HFFc6 (cell line): ENCODE results near the gene CHD2. TPM values are rescaled to one million over a fixed set of nuclear protein-coding genes. Genes with fewer than 3 reads are reported as not detected.

Experiments used
- DNase-seq: peaks from one replicate; pipeline ENCODE4 v3.0.0-alpha.2; 2018
- H3K27ac Mint-ChIP-seq: 2 replicates; pipeline ENCODE4 v1.8.0; 2020; ENCODE audit warnings: mild to moderate bottlenecking, mixed read lengths
- H3K27me3 Mint-ChIP-seq: 2 replicates; pipeline ENCODE4 v1.8.0; 2021; ENCODE audit warnings: mild to moderate bottlenecking, moderate library complexity, mixed read lengths; ENCODE audit not compliant: insufficient read depth
- H3K36me3 Mint-ChIP-seq: 2 replicates; pipeline ENCODE4 v1.8.0; 2021; ENCODE audit warnings: low read depth, mixed read lengths
- H3K4me1 Mint-ChIP-seq: 2 replicates; pipeline ENCODE4 v1.8.0; 2020; ENCODE audit warnings: low read depth, mixed read lengths
- H3K4me3 Mint-ChIP-seq: 2 replicates; pipeline ENCODE4 v1.8.0; 2020; ENCODE audit warnings: mild to moderate bottlenecking, moderate library complexity, mixed read lengths
- H3K9me3 Mint-ChIP-seq: 2 replicates; pipeline ENCODE4 v1.8.0; 2020; ENCODE audit warnings: mild to moderate bottlenecking, mixed read lengths
- CTCF ChIP-seq: fragments of 200-600 bp; sonication (generic); IDR thresholded peaks from 2 replicates; pipeline ENCODE4 v1.5.0; 2021; ENCODE audit warnings: antibody characterized with exemption, mild to moderate bottlenecking
- microRNA-seq: library from miRNA; unstranded; fragments of <30 nt; microRNA quantifications from one replicate; pipeline ENCODE4, GENCODE V29; 2019
- total RNA-seq, 6 experiments: library from RNA; stranded (reverse); fragmentation: NEBNext Ultra II Directional; extraction: Animal tissue kit (Norgen Biotek cat#: 25700); gene quantifications; 2 replicates in 1 of 6; 3 replicates in 5 of 6; pipeline ENCODE4 v1.2.3, GENCODE V29; 2021

The CHD2 gene
- total RNA-seq, 6 experiments from 2014 or later: 47.5 to 65.3 (median 57.2) TPM

DNA sequence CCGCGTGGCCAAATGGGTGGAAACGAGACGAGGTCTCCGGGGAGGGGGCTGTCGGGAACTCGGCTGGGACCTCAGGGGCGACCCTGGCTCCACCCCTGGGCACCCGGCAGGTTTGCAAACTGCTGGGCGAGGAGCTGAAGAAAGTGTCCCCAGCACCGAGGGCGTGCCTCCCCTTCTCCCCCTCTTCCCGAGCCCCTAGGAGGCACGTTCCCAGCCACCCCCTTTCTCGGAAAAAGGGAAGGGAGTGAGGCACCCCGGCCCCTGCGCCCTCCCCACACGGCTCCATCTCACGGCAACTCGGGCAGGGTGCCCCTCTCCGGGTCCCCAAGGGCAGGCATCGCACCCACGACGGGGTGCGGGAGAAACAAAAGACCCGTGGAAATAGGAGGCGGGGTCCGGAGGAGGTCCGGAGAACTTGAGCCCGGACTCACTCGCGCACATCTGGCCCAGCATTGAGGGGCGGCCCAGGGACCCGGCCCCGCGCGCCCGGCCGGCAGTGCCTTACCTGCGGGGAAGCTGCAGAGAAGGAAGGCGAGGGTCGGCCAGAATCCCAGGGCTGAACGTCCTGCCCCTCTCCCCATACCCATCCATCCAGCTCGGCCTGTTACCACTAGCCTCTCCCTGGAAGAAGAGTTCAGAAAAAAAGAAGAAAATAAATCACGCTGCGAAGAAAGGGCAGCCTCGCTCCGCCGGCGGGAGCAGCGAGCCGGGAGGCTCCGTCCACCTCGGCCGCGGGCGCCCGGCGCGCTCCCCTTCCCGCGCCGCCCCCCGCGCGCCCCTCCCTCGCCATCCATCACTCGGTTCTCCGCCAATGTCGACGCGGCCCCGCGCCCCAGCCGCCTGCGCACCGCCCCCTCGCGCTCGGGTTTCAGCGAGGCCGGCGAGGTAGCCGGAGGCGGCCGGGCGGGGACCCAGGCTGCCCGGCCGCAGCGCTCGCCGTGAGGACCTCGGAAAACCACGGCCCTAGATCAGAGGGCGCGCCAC is 172.6 kb downstream of the CHD2 start:
- H3K9me3 Mint-ChIP-seq: no peaks in the 10 kb centered on the region
- H3K4me1 Mint-ChIP-seq: peaks cover 13% of the 10 kb centered on the region
- H3K27me3 Mint-ChIP-seq: peaks cover 42% of the 10 kb centered on the region
- H3K36me3 Mint-ChIP-seq: no peaks in the 10 kb centered on the region
- TF ChIP-seq CTCF: peak; percentile 9; the same call in 1 of the 2 replicates
- DNase-seq: peak; percentile 15
- H3K4me3 Mint-ChIP-seq: peak overlapping the region; percentile 87
- H3K27ac Mint-ChIP-seq: no peak overlapping the region

GRCh38 chr15:93073465-93073952 is 173.4 kb downstream of the CHD2 start:
- H3K36me3 Mint-ChIP-seq: no peaks in the 10 kb centered on the region
- H3K27ac Mint-ChIP-seq: no peak overlapping the region
- H3K4me1 Mint-ChIP-seq: peaks cover 13% of the 10 kb centered on the region
- H3K4me3 Mint-ChIP-seq: peak overlapping the region; percentile 68
- no peak for TF ChIP-seq CTCF
- peaks cover 44% of the 10 kb centered on the region for H3K27me3 Mint-ChIP-seq
- no peak for DNase-seq
- no peaks in the 10 kb centered on the region for H3K9me3 Mint-ChIP-seq

DNA sequence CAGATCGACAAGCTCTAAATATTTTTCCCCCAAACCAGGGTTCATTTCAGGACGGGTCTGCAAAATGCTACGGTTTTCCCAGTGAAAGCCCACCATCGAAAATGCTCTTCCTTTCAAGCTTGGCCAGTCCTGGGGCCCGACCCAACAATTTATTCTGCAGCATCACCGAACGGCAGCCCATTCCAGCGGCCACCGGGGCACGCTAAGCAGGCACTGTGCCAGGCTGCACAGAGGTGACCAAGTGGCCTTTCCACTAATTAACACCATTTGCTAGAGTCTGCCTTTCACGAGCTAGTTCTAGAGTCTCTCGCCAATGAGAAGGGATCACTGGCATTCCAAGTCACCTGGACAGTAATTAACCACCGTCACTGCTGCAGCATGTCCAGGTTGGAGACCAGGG is 174.5 kb downstream of the CHD2 start:
- H3K27me3 Mint-ChIP-seq: peaks cover 44% of the 10 kb centered on the region
- no peak for DNase-seq
- H3K27ac Mint-ChIP-seq: no peak overlapping the region
- H3K36me3 Mint-ChIP-seq: no peaks in the 10 kb centered on the region
- no peak for TF ChIP-seq CTCF
- peaks cover 13% of the 10 kb centered on the region for H3K4me1 Mint-ChIP-seq
- H3K9me3 Mint-ChIP-seq: no peaks in the 10 kb centered on the region
- no peak overlapping the region for H3K4me3 Mint-ChIP-seq

DNA sequence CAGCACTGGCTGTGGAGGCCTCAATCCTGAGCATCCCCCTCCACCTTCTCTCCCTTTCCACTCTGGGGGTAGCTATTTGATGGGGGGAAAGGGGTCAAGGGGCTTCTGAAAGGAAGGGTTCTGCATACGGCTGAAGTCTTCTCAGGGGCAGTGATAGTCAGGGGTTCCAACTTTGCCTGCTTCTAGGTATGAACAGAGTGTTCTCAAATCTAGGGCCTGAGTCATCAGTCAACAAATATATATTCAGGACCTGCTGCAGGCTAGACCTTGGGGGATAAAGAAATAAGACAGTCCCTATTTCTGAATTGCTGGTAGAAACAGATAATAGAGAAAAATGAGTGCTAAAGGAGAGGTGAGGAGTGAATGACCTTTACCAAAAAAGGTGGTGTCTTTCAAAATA is 176.1 kb downstream of the CHD2 start:
- H3K9me3 Mint-ChIP-seq: no peaks in the 10 kb centered on the region
- H3K36me3 Mint-ChIP-seq: no peaks in the 10 kb centered on the region
- no peak overlapping the region for H3K27ac Mint-ChIP-seq
- no peak for TF ChIP-seq CTCF
- H3K4me1 Mint-ChIP-seq: peaks cover 13% of the 10 kb centered on the region
- no peak overlapping the region for H3K4me3 Mint-ChIP-seq
- peaks cover 45% of the 10 kb centered on the region for H3K27me3 Mint-ChIP-seq
- no peak for DNase-seq

GRCh38 chr15:93076875-93077274 is 176.8 kb downstream of the CHD2 start:
- no peak for TF ChIP-seq CTCF
- no peak overlapping the region for H3K4me3 Mint-ChIP-seq
- no peaks in the 10 kb centered on the region for H3K9me3 Mint-ChIP-seq
- peaks cover 6% of the 10 kb centered on the region for H3K4me1 Mint-ChIP-seq
- peaks cover 40% of the 10 kb centered on the region for H3K27me3 Mint-ChIP-seq
- H3K27ac Mint-ChIP-seq: no peak overlapping the region
- no peaks in the 10 kb centered on the region for H3K36me3 Mint-ChIP-seq
- DNase-seq: no peak

Small RNA genes within 50 kb of the gene (microRNA-seq; reads per million reads assigned to microRNA genes)
- not detected for gene MIR3175

Other genes starting within 250 kb of the CHD2 start
- gene FAM174B, start 244.5 kb upstream of the CHD2 start, total RNA-seq: 1 to 10 TPM; 1.2 to 7.0 (median 2.3) TPM
- under 1 TPM in 5 of 6 experiments, not detected in 1; 0.07 to 0.32 (median 0.19) TPM for gene RGMA, start 188.9 kb downstream of the CHD2 start, total RNA-seq